ENCODE measurements around the gene IL22.

GRCh38 chr12:68235576-68235975 lies 17.8 kb downstream of the IL22 start:
- TF ChIP-seq CTCF (IDR thresholded peaks at IDR 0.05) (no peak), POLR2AphosphoS5 (IDR thresholded peaks at IDR 0.05) (no peak)

All from stomach (tissue), 4 donors.